ENCODE measurements around the gene NTM. TPM values are rescaled to one million over a fixed set of nuclear protein-coding genes. Genes with fewer than 3 reads are reported as not detected.
A peak's percentile ranks its signal among the peaks of the same experiment; 100 is the strongest.

NTM gene
- total RNA-seq, 8 experiments from 2014 or later: 0.80 to 169 (median 18.6) TPM

DNA sequence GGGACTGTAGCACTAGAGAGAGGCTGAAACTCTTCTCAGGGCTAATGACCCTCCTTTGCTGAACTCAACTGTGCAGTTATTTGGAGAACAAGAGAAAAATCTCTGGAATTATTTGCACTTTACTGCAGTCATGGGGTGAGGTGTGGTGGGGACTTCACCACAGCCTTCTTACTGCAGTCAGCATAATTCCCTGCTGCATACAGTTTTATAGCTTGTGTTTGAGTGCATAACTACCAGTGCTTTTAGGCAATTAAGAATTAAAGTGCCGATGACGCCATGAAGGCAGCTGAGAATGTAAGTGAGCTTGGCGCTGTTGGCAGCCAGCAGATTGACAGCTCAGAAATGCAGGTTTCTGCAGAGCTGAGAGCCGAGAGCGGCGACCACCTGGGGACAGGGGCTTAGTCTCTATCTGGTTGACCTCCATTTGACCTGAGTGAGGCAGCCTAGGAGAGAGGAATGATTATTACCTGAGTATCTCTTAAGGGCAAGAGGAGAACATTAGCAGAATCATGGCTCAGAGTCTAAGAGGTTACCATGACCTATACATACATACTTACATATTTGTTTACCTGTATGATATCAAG is 830.0 kb downstream of the NTM start:
- WGBS, 10 experiments: 80 to 100% (median 90%) methylated on average over 1 to 4 of the region's 6 CpGs; no CpG with 5 or more reads in 3 of the 10 experiments
- no peak for ATAC-seq (replicated peaks in 6 of 8)
- Histone ChIP-seq H3K4me1 (replicated peaks in 1 of 2) (no peaks in the 10 kb centered on the region), H3K27ac (no peak overlapping the region), H3K4me3 (no peak overlapping the region)
- in situ Hi-C loops (cut with MboI; ENCODE audit: low pct_unique_long_range_greater_than_20kb in 2 of 9, low sequenced_read_pairs in 9 of 9, unreplicated experiment in 9 of 9): no loop called here

DNA sequence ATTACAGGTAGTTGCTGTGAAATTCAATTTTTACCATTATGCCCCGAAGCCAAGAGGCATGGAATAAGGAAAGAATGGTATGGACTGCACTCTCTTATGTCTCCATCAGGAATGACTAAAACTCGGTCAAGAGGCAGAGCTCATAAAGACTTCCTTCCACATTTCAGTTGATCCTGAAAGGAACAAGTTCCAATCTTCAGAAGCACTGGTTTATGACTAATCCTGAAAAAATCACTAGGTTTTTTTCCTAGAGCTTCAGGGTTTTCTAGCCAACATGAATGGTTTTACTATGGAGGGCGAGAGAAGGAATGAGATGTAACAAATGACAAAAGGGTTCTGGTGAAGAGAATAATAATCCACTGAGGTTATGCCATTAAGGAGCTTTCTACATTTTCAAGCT is 832.2 kb downstream of the NTM start:
- H3K4me3 ChIP-seq: no peak overlapping the region
- H3K27ac ChIP-seq: no peak overlapping the region
- 0 to 100% (median 78%) methylated on average over 1 to 3 of the region's 3 CpGs; no CpG with 5 or more reads in 1 of the 10 experiments for WGBS, 10 experiments
- no peaks in the 10 kb centered on the region for H3K4me1 ChIP-seq (replicated peaks in 1 of 2)
- no peak for ATAC-seq (replicated peaks in 6 of 8)
- in situ Hi-C loops (cut with MboI; ENCODE audit: low pct_unique_long_range_greater_than_20kb in 2 of 9, low sequenced_read_pairs in 9 of 9, unreplicated experiment in 9 of 9): no loop called here

DNA sequence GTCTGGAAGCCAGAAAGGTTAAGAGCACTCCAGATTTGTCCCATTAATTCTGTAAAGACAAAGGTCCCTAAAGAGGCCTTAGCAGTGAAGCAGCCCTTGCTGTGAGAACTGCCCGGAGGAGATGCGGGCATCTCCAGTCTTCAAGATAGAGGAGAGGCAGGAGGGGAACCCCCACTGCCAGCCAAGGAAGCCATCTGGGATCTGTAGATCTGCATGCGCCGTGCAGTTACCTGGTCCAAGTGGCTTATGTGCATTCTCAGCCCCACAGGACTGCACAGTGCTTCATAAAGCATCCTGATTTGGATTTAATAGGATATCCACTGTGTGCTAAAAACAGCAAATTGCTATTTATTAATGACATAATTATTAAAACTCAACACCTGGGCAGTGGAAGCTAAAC is 834.6 kb downstream of the NTM start:
- Histone ChIP-seq H3K27ac (no peak overlapping the region), H3K4me1 (replicated peaks in 1 of 2) (peaks cover 2 to 19% of the 10 kb centered on the region in 2 donors), H3K4me3 (no peak overlapping the region)
- 77 to 100% (median 95%) methylated on average over 1 to 3 of the region's 4 CpGs; no CpG with 5 or more reads in 4 of the 10 experiments for WGBS, 10 experiments
- in situ Hi-C loops (cut with MboI; ENCODE audit: low pct_unique_long_range_greater_than_20kb in 2 of 9, low sequenced_read_pairs in 9 of 9, unreplicated experiment in 9 of 9): no loop called here
- no peak for ATAC-seq (replicated peaks in 6 of 8)

DNA sequence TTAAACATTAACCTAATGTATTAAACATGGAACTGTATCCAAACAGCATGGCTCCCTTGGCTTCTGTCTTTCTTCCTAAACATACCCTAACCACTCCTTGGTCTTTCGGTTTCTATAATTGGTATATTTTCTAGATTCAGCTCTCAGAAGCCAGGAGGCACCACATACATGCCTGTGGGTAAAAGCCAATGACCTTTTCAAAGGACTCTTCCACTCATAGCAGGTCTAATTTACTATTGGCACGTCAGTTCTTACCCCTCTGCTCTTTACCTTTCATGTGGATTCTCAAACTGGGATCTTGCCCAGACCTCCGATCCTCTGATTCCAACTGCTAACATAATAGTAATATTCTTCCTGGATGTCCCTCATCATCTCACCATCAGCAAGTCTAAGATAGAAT is 835.1 kb downstream of the NTM start:
- H3K27ac ChIP-seq: no peak overlapping the region
- no peak overlapping the region for H3K4me3 ChIP-seq
- no peak for ATAC-seq (replicated peaks in 6 of 8)
- H3K4me1 ChIP-seq (replicated peaks in 1 of 2): peaks cover 2 to 19% of the 10 kb centered on the region in 2 donors
- in situ Hi-C loops (cut with MboI; ENCODE audit: low pct_unique_long_range_greater_than_20kb in 2 of 9, low sequenced_read_pairs in 9 of 9, unreplicated experiment in 9 of 9): no loop called here
- 17 to 100% (median 90%) methylated on average over 1 to 3 of the region's 3 CpGs; no CpG with 5 or more reads in 1 of the 10 experiments for WGBS, 10 experiments

DNA sequence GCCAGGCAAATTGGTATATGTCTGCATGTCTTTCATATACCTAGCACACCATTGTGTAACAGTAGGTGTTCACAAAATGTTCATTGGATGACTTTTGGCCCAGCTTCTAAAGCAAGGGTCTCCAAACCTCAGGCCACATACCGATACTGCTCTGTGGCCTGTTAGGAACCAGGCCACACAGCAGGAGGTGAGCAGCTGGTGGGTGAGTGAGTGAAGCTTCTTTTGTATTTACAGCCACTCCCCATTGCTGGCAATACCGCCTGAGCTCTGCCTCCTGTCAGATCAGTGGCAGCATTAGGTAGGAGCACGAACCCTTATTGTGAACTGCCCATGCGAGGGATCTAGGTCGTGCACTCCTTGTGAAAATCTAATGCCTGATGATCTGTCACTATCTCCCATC is 836.6 kb downstream of the NTM start:
- in situ Hi-C loops (cut with MboI; ENCODE audit: low pct_unique_long_range_greater_than_20kb in 2 of 9, low sequenced_read_pairs in 9 of 9, unreplicated experiment in 9 of 9): no loop called here
- peaks cover 2 to 19% of the 10 kb centered on the region in 2 donors for H3K4me1 ChIP-seq (replicated peaks in 1 of 2)
- 33 to 100% (median 89%) methylated on average over 1 to 4 of the region's 5 CpGs; no CpG with 5 or more reads in 4 of the 10 experiments for WGBS, 10 experiments
- H3K27ac ChIP-seq: no peak overlapping the region
- H3K4me3 ChIP-seq: no peak overlapping the region
- no peak for ATAC-seq (replicated peaks in 6 of 8)

DNA sequence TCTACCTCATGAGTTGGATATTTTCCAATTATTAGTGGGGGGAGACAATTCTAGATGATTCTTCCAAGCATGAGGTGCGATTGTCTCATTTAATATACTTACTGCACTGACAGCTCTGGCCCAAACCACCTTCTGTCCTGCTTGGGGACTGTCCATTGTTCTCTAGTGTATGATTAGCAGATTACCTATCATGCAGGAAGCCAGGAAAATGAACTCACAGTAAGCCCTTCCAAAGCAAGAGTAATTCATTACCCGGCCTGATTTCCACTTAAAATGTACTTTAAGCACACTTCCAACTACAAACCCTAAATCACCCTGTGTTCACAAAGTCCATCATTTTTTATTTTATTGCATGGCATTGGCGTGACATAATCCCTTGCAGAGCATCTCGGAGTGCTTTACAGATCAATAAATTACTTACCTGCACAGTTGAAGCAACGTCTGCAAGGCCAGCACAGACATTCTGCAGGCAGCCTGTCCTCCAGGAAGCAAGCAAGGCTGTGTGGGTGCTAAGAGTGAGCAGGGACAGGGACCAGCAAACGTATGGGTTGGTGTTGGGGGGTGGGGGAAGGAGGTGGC is 838.2 kb downstream of the NTM start:
- H3K27ac ChIP-seq: peak overlapping the region in 1 of 2 donors; percentile 19
- in situ Hi-C loops (cut with MboI; ENCODE audit: low pct_unique_long_range_greater_than_20kb in 2 of 9, low sequenced_read_pairs in 9 of 9, unreplicated experiment in 9 of 9): no loop called here
- WGBS, 10 experiments: 0 to 100% (median 50%) methylated on average over 1 to 5 of the region's 6 CpGs; no CpG with 5 or more reads in 1 of the 10 experiments
- peak in 5 of 8 experiments; percentile 58 to 94 (median 72) for ATAC-seq (replicated peaks in 6 of 8)
- no peak overlapping the region for H3K4me3 ChIP-seq
- H3K4me1 ChIP-seq (replicated peaks in 1 of 2): peaks cover 2 to 19% of the 10 kb centered on the region in 2 donors

DNA sequence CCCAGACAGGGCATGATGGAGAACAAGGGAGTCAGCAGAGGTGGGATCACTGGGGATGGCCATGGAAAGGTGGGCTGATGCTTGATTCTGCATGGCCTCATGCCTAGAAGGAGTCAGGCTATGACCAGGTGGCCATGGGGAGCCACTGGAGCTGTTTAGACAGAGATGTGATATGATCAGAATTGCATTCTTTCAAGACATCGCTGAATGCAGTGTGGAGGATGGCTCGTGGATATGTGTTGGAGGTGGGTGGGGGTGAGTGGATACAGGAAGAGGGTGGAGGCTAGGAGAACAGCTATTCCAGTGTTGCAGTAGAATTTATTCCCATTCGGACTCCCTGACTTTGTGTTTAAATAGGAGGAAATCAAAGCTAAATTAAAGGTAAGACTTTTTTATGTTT is 841.1 kb downstream of the NTM start:
- in situ Hi-C loops (cut with MboI; ENCODE audit: low pct_unique_long_range_greater_than_20kb in 2 of 9, low sequenced_read_pairs in 9 of 9, unreplicated experiment in 9 of 9): no loop called here
- WGBS, 10 experiments: 20 to 100% (median 63%) methylated on average over 1 to 2 of the region's 3 CpGs; no CpG with 5 or more reads in 2 of the 10 experiments
- Histone ChIP-seq H3K4me3 (no peak overlapping the region), H3K4me1 (replicated peaks in 1 of 2) (peaks cover 9 to 19% of the 10 kb centered on the region in 2 donors), H3K27ac (no peak overlapping the region)
- no peak for ATAC-seq (replicated peaks in 6 of 8)

DNA sequence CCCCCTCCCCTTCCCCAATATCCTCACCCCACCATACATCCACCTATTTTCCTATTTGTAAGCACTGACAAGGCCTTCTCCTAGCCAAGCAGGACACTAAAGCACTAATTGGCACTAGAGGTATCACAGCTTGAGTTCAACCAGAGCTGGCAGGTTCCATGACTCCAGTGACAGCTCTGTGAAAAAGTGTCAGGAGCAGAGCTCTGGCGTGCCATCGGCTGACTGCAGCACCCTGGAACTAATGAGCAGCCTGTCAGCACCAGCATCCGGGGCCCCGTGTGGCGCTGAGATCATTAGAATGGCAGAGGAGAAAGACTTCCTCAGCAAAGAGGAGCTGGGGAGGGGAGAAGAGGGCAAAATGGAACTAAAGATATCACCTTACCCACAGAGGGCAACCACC is 847.4 kb downstream of the NTM start:
- Histone ChIP-seq H3K27ac (no peak overlapping the region), H3K4me3 (no peak overlapping the region), H3K4me1 (replicated peaks in 1 of 2) (peaks cover 0 to 9% of the 10 kb centered on the region in 2 donors)
- in situ Hi-C loops (cut with MboI; ENCODE audit: low pct_unique_long_range_greater_than_20kb in 2 of 9, low sequenced_read_pairs in 9 of 9, unreplicated experiment in 9 of 9): no loop called here
- no peak for ATAC-seq (replicated peaks in 6 of 8)
- WGBS, 10 experiments: 15 to 100% (median 95%) methylated on average over 1 to 5 of the region's 5 CpGs; no CpG with 5 or more reads in 6 of the 10 experiments

DNA sequence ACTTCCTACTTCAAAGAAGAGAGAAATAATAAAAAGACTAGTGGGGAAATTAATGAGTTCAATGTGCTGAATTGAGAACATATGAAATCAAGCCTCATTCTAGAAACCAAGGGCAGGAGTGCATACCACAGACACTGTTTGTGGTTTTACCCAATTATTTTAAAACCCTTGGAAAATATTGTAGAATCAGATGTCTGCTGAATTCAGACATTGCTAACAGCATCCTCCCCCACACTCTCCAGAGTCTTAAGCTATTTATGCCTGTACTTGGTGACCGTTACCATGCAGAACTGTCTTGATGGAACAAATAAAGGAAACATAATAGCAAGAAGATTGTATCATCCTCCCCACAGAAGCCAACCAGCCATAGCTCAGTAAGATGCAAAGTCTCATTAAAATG is 850.1 kb downstream of the NTM start:
- no peak overlapping the region for H3K4me3 ChIP-seq
- H3K4me1 ChIP-seq (replicated peaks in 1 of 2): peaks cover 0 to 2% of the 10 kb centered on the region in 2 donors
- in situ Hi-C loops (cut with MboI; ENCODE audit: low pct_unique_long_range_greater_than_20kb in 2 of 9, low sequenced_read_pairs in 9 of 9, unreplicated experiment in 9 of 9): no loop called here
- ATAC-seq (replicated peaks in 6 of 8): peak in 1 of 8 experiments; percentile 48
- 0 to 100% (median 40%) methylated on average over 1 of the region's 1 CpG; no CpG with 5 or more reads in 6 of the 10 experiments for WGBS, 10 experiments
- no peak overlapping the region for H3K27ac ChIP-seq

DNA sequence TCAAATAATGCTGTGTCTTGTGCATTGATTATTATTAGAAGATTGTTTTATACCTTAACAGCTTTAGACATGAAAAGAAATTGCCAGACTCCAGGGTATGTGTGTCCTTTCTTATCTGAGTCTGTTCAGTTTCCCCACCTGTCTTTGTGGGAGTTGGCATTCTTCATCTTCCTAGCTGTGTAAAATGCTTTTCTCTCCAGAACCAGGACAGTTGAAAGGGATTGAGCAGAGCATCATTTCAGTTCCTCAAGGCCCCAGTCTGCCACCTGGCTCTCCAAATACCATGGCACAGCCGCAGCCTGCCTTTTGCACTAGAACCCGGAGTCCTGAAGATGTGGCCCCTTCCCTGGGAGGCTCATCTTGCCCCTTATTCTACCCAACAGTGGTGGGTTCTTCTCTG is 851.9 kb downstream of the NTM start:
- Histone ChIP-seq H3K4me1 (replicated peaks in 1 of 2) (peaks cover 0 to 2% of the 10 kb centered on the region in 2 donors), H3K27ac (no peak overlapping the region), H3K4me3 (no peak overlapping the region)
- no peak for ATAC-seq (replicated peaks in 6 of 8)
- in situ Hi-C loops (cut with MboI; ENCODE audit: low pct_unique_long_range_greater_than_20kb in 2 of 9, low sequenced_read_pairs in 9 of 9, unreplicated experiment in 9 of 9): no loop called here
- 40 to 60% methylated on average over 1 of the region's 2 CpGs; no CpG with 5 or more reads in 8 of the 10 experiments for WGBS, 10 experiments

DNA sequence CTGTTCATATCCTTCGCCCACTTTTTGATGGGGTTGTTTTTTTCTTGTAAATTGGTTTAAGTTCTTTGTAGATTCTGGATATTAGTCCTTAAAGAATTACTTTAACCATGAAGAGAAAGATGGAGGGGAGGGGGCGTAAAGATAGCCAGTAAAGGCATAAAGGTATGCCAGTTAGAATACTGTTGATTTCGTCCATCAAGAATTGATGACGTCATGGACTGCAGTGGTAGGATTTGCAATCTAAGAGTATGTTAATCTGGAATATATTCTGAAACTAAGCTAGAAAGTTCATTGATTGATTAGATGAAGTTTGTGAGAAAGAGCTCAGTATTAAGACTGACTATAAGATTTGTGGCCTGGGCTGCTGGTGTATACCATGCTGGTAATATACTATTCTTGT is 856.1 kb downstream of the NTM start:
- Histone ChIP-seq H3K27ac (no peak overlapping the region), H3K4me3 (no peak overlapping the region), H3K4me1 (replicated peaks in 1 of 2) (peaks cover 0 to 5% of the 10 kb centered on the region in 2 donors)
- in situ Hi-C loops (cut with MboI; ENCODE audit: low pct_unique_long_range_greater_than_20kb in 2 of 9, low sequenced_read_pairs in 9 of 9, unreplicated experiment in 9 of 9): no loop called here
- WGBS, 10 experiments: 69 to 100% (median 98%) methylated on average over 1 to 4 of the region's 4 CpGs
- ATAC-seq (replicated peaks in 6 of 8): no peak

DNA sequence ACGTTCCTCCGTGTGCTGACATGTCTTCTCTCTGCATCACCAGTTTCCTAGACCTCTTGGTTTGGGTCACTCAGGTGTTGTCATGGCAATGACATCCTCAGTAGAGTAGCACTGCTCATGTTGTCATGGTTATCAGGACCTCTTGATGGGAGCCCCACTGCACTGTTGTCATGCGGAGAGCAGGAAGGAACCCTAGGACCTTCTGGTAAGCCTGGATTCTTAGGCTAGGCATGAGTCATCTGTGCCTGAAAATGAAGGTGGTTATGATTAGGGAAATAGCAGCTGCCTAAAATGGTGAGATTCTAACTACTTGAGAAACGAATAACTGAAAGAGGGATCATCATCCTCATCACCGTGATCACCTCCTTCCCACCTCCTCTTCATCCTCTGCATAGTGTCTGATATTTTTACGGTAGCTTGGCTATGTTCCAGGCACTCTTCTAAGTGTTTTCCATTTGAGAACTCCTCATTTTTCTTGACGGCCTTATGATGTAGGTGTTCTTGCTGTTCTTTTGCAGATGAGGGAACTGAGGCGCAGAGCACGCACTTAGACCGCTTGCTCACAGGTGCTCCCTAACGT is 858.4 kb downstream of the NTM start:
- no peak overlapping the region for H3K27ac ChIP-seq
- ATAC-seq (replicated peaks in 6 of 8): peak in 5 of 8 experiments; percentile 76 to 85 (median 78)
- in situ Hi-C loops (cut with MboI; ENCODE audit: low pct_unique_long_range_greater_than_20kb in 2 of 9, low sequenced_read_pairs in 9 of 9, unreplicated experiment in 9 of 9): no loop called here
- 57 to 100% (median 82%) methylated on average over 1 to 8 of the region's 11 CpGs for WGBS, 10 experiments
- H3K4me1 ChIP-seq (replicated peaks in 1 of 2): peaks cover 0 to 2% of the 10 kb centered on the region in 2 donors
- H3K4me3 ChIP-seq: no peak overlapping the region

DNA sequence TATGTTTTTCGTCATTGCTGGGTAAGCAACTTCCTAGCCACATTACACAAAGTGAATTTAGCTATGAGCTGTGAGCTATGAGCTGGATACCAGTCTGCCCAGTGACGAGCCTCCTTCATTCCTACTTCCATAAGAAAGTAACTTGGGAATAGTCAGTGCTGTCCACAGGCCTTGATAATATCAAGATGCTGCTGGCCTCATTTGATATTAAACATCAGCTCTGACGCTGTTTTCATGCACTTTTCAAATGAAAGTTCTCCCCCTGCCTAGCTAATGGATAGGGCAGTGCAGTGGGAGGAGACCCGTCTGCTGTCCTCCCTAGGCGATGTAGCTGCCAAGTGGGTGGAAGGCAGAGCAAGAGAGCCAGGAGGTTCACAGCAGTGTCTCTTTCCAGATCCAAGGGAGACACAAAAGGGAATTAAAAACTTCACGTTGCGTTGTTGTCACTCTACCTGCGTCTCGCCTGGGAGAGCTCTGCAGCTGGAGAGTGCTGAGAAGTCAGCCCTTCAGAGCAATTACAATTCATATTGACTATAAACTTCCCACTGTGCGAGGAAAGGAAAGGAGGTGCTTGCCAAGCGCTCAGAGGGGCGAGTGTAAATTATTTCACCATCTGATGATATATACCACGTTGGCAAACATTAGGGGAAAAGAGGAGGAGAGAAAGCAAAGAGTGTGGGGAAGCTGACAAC is 861.4 kb downstream of the NTM start:
- Histone ChIP-seq H3K4me3 (no peak overlapping the region), H3K4me1 (replicated peaks in 1 of 2) (peaks cover 2 to 4% of the 10 kb centered on the region in 2 donors), H3K27ac (no peak overlapping the region)
- in situ Hi-C loops (cut with MboI; ENCODE audit: low pct_unique_long_range_greater_than_20kb in 2 of 9, low sequenced_read_pairs in 9 of 9, unreplicated experiment in 9 of 9): no loop called here
- WGBS, 10 experiments: 0 to 100% (median 63%) methylated on average over 1 to 13 of the region's 13 CpGs
- ATAC-seq (replicated peaks in 6 of 8): no peak
